ENCODE data around the gene RNF115.

GRCh38 chr1:145849356-145850160 lies 25.7 kb upstream of the RNF115 start:
- TF ChIP-seq RCOR1 (IDR thresholded peaks at IDR 0.05; ENCODE audit: insufficient replicate concordance, low read length) (no peak), CTCF (conservative IDR thresholded peaks at IDR 0.05; ENCODE audit: low read depth, low read length) (peak; percentile 33), POLR2A (IDR thresholded peaks at IDR 0.05; ENCODE audit: low read depth, low read length) (no peak)

All from IMR-90 (cell line).